Right lobe of liver (tissue), 6 donors: ENCODE results near the gene FAM78A. TPM values are rescaled to one million over a fixed set of nuclear protein-coding genes. Genes with fewer than 3 reads are reported as not detected.
"Not testable (repeated sequence)": the region's sequence is repeated elsewhere in the genome, so short reads cannot be mapped to it uniquely, and the experiment has no call there.

Experiments used
- ATAC-seq, 4 donors: fragments of 200-7000 bp; cut with Tn5 transposase; one replicate each; pipeline ENCODE4 v1.9.1; 2020; ENCODE audit warnings: mild to moderate bottlenecking in 4 of 4, moderate library complexity in 4 of 4
- DNase-seq, 3 donors: peaks; one replicate each; pipeline ENCODE4 v3.0.0-alpha.2; 2020
- H3K27ac ChIP-seq, 3 donors: fragments of 200-600 bp; one replicate each; pipeline ENCODE4 v1.8.0; 2022
- H3K27me3 ChIP-seq, 2 donors: fragments of 200-600 bp; one replicate each; pipeline ENCODE4 v1.8.0; 2022
- H3K36me3 ChIP-seq, 4 donors: fragments of 200-600 bp; sonication (generic) in 1 of 4; one replicate each; pipeline versions ENCODE4 v1.5.1 to v1.8.0; 2017 to 2022; ENCODE audit warnings: control low read depth in 1 of 4
- H3K4me1 ChIP-seq, 4 donors: fragments of 200-600 bp; sonication (generic) in 1 of 4; one replicate each; pipeline versions ENCODE4 v1.5.1 to v1.8.0; 2017 to 2022; ENCODE audit warnings: control low read depth in 1 of 4
- H3K4me3 ChIP-seq, 3 donors: fragments of 200-600 bp; one replicate each; pipeline ENCODE4 v1.8.0; 2022
- H3K9me3 ChIP-seq, 4 donors: fragments of 200-600 bp; sonication (generic) in 1 of 4; one replicate each; pipeline versions ENCODE4 v1.5.1 to v1.8.0; 2017 to 2022; ENCODE audit warnings: control low read depth in 1 of 4
- POLR2A ChIP-seq: fragments of 450-650 bp; IDR thresholded peaks from one replicate; pipeline ENCODE4 v1.6.1; 2017; ENCODE audit warnings: antibody characterized with exemption, mild to moderate bottlenecking
- WGBS: methylation state at CpG from one replicate; pipeline ENCODE4 v1.1.6; 2018; ENCODE audit warnings: low coverage, low lambda C conversion rate; ENCODE audit not compliant: insufficient coverage; ENCODE audit errors: missing lambda C conversion rate; 5-methylcytosine and 5-hydroxymethylcytosine counted together
- intact Hi-C, 2 donors: fragments of 100-400 bp; cut with DNase I; formaldehyde crosslinking; loops; one replicate each; pipeline versions ENCODE4 v1.11.2 to v1.14.1; 2022
- total RNA-seq, 6 experiments: library from RNA; depleted of rRNA in 2 of 6; stranded (reverse); fragments of >200 nt in 2 of 6; fragmentation: NEBNext Ultra II Directional in 3 of 6; extraction: Animal tissue kit (Norgen Biotek cat#: 25700) in 3 of 6; gene quantifications; one replicate each; pipeline versions ENCODE4 v1.1.0 to v1.2.4, GENCODE V29; 2016 to 2023
- TF ChIP-seq, protein P1 (sequence below), 4 donors: fragments of 200-600 bp in 3 of 4; fragments of 450-650 bp in 1 of 4; IDR thresholded peaks; one replicate each; pipeline versions ENCODE4 v1.5.1 to v1.8.0; 2016 to 2022; ENCODE audit warnings: antibody characterized with exemption in 4 of 4, mild to moderate bottlenecking in 2 of 4
- donor health status: DM: no; HTN: yes; CAD: no.
- donor health status: DM: no; HTN: no; CAD: no.
- donor health status: DM: no; HTN: no; CAD: no.
- donor health status: DM: no; HTN: yes; CAD: no.
- donor health status: DM: no; HTN: yes; CAD: no.

Gene FAM78A
- total RNA-seq, 6 experiments from 2014 or later, result 0.92 to 2.4 (median 1.6) TPM

DNA sequence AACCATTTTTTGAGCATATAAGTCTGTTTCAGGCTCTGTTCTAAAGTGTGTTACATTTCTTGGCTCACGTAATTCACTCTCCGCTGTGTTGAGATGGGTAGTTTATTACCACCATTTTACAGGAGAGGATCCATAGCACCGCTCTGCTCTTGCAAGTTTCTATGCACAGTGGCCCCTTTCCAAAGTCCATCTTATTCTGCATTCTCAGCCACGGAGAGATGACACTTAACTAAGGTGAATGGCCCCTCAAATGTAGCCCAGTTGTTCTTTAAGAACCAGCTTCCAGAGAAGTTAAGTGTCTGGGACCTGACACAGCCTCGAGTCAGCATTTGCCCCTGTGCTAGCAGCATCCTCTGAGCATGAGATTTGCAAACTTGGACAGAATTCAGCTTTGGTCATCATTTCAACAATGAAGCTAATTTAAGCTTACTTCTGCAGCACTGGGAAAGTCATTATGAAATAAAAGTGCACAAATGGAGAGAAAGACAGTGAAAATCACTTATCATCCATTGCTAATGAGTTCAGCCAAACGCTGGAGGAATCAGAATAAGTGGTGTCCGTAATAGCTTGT lies 61.9 kb downstream of the FAM78A start:
- Histone ChIP-seq H3K4me1 (no peaks in the 10 kb centered on the region), H3K9me3 (no peaks in the 10 kb centered on the region), H3K27me3 (no peaks in the 10 kb centered on the region), H3K27ac (no peak overlapping the region), H3K4me3 (no peak overlapping the region), H3K36me3 (peaks cover 0 to 28% (median 2%) of the 10 kb centered on the region in 4 donors)
- peak in 2 of 4 donors; percentile 34 to 48 for ATAC-seq
- no peak for TF ChIP-seq POLR2A
- TF ChIP-seq, protein P1, sequence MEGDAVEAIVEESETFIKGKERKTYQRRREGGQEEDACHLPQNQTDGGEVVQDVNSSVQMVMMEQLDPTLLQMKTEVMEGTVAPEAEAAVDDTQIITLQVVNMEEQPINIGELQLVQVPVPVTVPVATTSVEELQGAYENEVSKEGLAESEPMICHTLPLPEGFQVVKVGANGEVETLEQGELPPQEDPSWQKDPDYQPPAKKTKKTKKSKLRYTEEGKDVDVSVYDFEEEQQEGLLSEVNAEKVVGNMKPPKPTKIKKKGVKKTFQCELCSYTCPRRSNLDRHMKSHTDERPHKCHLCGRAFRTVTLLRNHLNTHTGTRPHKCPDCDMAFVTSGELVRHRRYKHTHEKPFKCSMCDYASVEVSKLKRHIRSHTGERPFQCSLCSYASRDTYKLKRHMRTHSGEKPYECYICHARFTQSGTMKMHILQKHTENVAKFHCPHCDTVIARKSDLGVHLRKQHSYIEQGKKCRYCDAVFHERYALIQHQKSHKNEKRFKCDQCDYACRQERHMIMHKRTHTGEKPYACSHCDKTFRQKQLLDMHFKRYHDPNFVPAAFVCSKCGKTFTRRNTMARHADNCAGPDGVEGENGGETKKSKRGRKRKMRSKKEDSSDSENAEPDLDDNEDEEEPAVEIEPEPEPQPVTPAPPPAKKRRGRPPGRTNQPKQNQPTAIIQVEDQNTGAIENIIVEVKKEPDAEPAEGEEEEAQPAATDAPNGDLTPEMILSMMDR (IDR thresholded peaks at IDR 0.05), result no peak
- 57% methylated on average over 7 of the region's 7 CpGs for WGBS
- intact Hi-C loops, result no loop called here
- no peak for DNase-seq

DNA sequence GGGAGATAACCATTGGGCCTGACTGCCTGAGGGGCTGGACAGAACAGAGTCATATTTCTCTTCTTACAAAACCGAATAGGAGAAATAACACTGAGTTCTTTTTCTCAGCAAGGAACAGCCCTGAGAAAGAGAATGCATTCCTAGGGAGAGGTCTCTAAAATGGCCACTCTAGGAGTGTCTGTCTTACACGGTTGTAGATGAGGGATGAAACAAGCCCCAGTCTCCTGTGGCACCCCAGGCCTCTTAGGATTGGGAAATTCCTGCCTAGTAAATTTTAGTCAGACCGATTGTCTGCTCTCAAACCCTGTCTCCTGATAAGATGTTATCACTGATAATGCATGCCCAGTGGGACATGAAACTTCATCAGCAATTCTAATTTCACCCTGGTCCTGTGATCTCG lies 64.4 kb downstream of the FAM78A start:
- H3K9me3 ChIP-seq, DNase-seq, H3K4me1 ChIP-seq, intact Hi-C loops, ATAC-seq, H3K4me3 ChIP-seq, H3K27ac ChIP-seq, H3K27me3 ChIP-seq: not testable (repeated sequence)
- 100% methylated on average over 2 of the region's 4 CpGs for WGBS
- peaks cover 0 to 28% (median 7%) of the 10 kb centered on the region in 4 donors for H3K36me3 ChIP-seq

Other genes starting within 250 kb of the FAM78A start
- 1 to 10 TPM in 1 of 6 experiments, under 1 TPM in 5; 0.33 to 1.4 (median 0.49) TPM for gene AIF1L, start 180.0 kb downstream of the FAM78A start, total RNA-seq
- gene NUP214, start 150.9 kb downstream of the FAM78A start, total RNA-seq, result 10 to 100 TPM; 22.5 to 31.1 (median 27.5) TPM
- gene PLPP7, start 13.2 kb upstream of the FAM78A start, total RNA-seq, result under 1 TPM in 5 of 6 experiments, not detected in 1; 0.11 to 0.43 (median 0.22) TPM
- gene PRRC2B, start 117.6 kb upstream of the FAM78A start, total RNA-seq, result 10 to 100 TPM; 53.7 to 82.6 (median 57.3) TPM
- 10 to 100 TPM; 14.3 to 17.7 (median 15.7) TPM for gene POMT1, start 226.4 kb upstream of the FAM78A start, total RNA-seq